Measurements from ENCODE around the gene MARCO.

The MARCO gene, protein sequence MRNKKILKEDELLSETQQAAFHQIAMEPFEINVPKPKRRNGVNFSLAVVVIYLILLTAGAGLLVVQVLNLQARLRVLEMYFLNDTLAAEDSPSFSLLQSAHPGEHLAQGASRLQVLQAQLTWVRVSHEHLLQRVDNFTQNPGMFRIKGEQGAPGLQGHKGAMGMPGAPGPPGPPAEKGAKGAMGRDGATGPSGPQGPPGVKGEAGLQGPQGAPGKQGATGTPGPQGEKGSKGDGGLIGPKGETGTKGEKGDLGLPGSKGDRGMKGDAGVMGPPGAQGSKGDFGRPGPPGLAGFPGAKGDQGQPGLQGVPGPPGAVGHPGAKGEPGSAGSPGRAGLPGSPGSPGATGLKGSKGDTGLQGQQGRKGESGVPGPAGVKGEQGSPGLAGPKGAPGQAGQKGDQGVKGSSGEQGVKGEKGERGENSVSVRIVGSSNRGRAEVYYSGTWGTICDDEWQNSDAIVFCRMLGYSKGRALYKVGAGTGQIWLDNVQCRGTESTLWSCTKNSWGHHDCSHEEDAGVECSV

DNA sequence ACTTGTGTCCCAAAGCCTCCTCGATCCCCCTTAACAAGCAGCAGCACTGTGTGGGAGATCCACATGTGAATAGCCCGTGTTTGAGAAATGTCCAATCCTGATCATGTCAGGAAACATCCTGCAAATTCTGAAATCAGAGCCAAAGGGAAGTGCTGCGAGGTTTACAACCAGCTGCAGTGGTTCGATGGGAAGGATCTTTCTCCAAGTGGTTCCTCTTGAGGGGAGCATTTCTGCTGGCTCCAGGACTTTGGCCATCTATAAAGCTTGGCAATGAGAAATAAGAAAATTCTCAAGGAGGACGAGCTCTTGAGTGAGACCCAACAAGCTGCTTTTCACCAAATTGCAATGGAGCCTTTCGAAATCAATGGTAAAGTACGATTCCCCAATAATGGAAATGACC is at the start of gene MARCO:
TSS of gene MARCO (plus strand) at position 164 of the 400 bp plus-strand sequence. CDS start at position 271, 107 bp downstream.
- no peak for DNase-seq

DNA sequence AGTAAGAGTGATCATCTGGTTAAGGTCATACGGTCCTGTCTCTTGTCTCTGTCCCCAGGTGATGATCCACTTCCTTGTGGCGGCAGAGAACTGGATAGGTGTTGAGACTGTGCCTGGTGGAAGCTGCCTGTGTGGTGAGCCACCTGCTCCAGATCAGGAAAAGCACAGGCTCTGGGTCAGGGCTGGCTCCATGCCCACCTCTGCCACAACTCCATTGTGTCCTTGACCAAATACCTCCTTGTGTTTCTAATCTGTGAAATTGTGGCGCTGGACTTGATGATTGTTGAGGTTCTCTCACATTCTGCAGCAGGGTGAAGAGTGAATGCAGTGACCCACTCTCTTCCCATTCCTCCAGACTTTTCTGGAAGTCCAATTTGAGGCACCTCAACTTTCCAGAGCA is 48.9 kb upstream of the MARCO start:
- DNase-seq: no peak

DNA sequence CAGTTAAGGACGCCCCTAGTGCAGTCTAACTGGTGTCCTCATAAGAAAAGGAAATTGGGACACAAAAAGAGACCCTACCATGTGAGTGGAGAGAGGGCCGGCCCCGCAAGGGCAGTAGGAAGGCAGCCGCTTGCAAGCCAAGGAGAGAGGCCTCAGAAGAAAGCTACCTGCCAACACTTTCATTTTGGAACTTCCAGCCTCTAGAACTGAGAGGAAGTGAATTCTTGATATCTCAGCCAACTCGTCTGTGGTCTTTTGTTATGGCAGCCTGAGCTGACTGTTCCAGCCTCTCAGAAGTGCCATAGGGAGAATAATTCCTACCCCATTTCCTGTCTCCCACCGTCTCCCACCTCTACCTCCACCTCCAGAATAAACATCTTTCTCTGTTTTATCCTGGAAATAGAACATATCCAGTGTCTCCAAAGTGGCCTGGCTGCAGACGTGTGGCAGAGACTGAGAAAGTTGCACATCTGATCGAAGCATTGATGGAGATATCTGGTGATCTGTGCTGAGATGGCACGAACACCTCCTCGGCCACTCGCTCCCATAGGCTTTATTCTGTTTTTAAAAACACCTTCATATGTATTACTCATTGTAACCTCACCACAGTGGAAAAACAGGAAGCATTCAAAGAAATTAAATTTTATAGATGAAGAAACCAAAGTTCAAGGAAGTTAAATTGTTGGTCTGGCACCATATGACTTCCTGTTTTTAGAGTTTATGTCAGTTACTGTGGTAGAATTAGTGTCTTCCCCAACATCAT is 39.5 kb upstream of the MARCO start:
- DNase-seq: no peak

DNA sequence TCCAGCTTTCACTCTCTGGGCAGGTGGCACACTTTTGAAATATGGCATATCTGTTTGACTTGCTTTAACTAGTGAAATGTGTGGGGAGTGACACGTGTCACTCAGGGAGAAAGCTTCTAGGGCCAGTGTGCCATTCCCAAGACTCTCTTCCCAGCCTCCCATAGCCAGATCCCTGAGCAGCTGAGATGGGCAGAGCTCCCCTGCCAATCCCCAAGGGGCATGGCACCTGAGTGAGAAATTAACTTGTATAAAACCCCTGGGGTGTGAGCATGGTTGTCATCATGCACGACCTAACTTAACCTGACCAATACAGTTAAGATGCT is 39.0 kb upstream of the MARCO start:
- DNase-seq: no peak

DNA sequence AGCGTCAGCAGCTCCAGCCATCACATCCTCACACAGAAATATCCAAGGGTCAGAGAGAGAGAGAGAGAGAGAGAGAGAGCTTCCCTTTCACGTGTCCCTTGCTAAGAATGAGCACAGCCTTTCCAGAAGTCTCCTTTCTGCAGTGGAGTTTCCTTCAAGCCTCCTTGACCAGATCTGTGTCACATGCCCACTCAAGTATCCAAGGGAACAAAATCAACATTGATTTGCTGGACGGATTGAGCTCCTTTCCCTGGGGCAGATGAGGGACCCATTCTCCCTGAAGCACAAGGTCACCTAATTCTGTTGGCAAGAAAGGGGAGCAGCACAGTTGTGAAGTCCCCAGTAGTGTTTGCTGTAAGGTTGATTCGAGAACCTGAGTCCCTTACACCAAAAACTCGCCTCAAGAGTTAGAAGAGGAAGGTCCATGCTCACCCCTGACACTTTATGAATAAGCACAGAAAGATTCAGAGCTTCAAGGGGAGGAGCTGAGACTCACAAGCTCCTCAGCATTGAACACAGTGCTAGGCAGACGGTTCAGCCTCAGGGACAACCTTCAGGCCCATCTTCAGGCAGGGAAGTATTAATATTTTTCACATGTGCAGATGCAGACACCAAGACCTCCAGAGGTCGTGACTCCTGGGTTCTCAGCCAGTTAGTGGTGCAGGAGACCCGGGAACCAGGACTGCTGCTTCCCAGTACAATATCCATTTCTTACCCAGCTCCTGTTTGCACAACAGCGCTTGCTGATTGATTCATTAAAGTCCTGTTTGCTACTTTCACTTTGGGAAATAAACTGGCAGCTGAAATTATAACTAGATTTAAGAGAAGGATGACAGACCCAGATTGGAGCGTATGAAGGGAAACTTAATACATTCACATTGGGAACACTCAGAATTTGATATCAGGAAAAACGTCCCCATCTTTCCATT is 38.2 kb upstream of the MARCO start:
- DNase-seq: no peak

DNA sequence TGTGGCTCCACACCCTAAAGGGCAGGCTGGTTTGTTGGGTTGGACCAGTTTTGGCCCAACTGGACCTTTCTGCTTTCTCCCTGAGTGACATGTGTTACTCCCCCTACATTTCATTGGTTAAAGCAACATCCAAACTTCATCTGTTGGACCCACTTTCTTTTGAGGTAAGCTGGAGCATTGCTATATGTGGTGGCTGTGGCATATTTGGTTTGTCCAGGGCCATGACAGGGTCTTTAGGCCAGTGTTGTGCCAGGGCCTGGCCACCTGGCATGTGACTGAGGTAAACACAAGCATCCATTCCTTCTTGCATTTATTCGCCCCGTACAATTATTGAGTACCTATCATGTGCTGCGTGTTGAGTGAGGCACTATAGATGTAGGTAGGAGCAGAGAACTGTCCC is 36.8 kb upstream of the MARCO start:
- DNase-seq: no peak

DNA sequence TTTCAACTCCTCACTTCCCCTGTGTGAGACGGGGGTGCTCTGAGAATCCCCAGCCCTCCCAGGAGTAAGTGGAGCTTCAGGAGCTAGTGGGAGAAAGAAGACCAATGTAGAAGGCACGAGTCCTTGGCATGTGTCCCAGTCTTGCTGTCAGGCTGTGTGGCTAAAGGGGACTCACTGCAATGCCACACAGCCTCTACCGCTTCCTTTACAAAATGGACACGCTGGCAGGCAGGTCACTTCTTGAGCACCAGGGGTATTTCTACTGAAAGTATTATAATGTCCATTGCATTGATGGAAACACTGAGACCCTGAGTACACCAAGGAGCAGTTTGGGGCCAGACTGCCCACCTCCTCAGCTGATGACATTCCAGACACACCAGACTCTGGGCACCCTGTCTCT is 35.8 kb upstream of the MARCO start:
- no peak for DNase-seq

DNA sequence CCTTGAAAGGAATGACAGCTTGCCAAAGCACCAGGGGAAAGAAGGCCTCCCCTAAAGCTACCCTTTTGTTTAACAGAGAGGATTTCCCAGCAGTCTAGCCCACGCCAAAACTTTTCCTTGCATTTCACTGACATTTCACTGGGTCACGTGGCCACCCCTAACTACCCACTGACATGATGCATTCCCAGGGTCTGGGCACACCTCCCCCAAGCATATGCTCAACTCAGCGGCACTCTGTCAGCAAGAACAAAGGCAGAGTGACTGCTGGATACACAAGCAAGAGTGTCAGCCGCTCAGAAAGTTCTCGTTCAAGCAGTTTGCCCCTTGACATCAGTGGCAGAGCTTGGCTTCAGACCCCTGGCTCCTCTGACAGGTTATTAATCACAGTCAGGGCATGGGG is 34.2 kb upstream of the MARCO start:
- no peak for DNase-seq

DNA sequence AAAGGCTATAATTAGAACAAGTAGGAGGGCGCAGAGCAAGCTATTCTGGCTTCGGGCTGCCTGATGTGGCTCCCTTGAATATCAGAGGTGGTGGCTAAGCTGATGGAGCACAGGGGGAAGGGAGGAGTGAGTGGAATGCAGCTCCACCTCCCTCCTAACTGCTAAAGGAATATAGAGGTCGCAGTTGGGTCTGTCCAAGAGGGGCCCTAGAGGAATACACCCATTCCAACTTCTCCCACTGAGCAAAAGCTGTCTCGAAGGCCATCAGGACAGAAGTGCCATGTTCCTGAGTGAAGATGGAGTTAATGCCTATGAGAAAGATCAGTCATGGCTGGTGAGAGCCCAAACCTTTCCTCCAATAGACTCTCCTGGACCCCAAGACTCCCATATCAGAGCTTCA is 32.8 kb upstream of the MARCO start:
- DNase-seq: no peak

DNA sequence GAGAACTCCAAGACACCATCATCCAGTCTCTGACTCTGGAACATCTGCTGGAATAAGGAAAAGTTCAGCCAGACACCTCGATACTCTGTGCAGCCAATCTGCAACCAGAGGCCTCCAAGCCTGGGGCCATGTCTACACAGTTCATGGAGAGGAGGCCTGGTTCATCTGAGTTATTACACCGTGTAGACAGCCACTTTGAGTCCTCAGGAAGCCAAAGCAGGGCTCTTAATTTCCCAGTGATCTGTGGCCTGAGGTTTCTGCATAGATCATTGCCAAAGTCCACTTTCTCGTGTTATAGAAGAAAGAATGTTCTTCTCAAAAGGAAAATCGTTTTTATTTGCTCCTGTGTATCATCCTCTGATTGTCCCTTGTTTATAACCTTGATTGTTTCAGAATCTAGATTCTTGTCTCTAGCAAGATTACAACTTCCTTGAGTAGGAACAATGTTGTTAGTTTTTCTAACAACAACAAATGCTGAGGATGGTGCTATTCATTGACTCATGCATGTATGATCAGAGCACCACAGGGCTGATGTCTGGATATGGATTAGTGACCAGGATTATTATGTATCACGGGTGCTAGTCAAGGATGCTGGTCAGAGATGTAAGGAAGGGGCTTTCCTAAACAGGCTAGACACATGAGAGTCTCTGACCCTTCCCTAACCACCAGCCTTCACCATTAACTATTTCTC is 30.7 kb upstream of the MARCO start:
- no peak for DNase-seq

DNA sequence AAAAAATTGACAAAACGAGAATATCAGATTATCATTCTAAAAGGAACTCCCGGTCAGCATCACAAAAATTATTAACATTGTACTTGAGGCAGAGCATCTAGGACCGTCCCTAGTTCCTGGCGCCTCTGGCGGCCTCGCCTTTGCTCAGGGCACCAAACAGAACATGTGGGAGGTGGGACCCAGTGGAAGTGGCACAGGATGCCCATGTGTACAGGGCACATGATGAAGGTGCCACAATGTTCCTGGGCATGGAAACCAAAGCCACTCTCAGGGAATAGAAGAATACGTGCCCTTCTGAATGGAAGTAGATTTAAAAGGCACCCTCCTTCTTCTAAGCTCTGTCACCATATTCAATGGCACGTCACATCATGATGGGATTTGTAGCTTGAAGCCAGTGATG is 30.1 kb upstream of the MARCO start:
- no peak for DNase-seq

DNA sequence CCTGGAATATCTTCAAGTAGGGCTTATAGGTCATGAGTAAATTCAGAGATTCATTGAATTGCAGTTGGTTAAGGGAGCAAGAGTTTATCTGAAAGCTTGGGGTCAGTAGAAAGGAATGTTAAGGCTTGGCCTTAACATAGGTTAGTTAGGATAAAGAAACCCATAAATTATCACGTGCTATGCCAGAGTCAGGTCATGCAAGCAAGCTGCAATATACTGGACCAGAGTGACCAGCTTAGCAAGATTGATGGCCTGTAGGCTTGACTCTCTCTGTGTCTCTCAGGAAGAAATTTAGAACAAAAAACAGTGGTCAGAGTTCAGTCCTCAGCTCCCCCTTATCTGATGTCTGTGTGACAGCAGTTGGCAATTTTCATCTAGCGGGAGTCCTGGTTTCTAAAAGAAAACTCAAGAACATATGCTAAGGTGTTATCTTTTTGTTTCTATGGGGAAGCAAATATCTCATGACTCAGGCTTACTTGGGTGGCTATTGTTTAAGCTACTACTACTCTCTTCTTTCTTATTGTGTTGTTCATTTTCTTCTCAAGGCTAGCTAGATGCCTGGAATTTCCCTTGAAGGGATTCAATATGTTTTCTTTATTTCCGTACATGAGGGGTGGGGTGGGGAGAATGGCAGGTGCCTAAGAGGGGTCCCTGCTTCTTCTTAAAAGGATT is 28.7 kb upstream of the MARCO start:
- DNase-seq: peak; percentile 96

DNA sequence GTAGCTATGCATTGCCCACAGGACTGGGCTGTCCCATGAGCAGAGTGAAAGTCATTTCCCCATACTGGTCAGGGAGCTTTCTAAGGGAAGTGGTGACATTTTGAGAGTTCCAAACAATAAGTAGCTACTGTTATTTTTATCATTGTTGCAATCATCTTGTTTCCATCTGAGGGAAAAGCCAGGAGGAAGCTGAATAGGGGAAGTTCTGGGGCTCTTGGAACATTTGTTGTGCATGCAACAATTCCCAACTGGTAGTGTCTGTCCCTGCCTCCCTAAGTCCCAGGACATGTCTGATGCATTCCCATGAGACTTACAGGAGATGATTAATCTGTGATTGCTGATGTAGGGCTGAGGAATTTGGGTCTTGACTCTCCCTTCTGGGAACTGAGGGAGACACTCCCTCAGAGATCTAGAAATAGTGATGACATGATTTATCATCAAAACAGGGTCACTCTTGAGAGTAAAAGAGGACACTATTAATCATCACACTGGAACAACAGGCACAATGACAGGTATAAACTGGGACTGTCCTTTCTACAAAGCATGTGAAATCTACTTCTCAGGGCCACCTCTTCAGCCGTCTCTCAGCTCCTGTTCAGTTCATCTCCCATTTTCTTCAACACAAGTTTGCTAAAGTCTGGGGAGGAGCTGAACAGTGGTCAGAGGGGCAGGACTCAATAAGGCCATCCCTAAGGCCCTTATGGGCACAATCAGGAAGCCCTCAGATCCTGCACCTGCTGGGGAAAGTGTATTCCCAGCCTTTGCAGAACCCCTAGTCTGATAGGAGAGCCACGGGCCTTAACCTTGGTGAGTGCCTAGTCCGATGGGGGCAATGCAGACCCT is 28.0 kb upstream of the MARCO start:
- peak; percentile 90 for DNase-seq

DNA sequence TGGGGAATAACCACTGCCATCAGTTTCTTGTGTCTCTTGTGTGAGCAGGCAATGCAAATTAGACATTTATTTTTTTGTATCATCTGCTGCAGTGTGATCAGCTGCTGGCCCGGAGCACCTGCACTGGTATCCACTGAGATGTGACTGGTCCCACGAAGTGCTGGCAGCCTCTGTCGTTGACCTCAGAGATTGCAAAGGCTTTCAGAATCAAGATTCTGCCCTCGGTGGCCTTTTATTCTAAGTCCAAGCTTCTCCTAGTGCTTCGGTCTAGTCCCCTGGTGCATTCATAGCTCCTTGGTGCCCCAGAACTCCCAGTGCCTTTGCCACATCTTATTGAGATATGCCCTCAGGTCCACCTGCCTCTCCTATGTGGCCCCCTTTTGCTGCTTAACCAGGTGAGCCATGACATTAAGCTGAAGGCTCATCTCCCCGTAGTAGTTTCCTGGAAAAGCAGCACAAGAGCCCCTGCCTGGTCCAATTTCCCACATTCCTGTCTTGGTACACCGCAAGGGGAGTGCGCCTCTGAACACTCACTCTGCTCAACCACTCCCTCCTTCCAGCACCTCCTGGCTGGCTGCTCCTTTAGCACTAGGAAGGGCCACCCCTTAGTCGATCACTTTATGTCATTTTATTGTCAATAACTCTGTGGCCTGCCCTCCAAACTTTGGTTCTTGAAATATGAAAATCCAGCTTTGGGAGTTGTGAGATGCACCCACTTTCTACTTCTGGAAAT is 27.1 kb upstream of the MARCO start:
- no peak for DNase-seq

DNA sequence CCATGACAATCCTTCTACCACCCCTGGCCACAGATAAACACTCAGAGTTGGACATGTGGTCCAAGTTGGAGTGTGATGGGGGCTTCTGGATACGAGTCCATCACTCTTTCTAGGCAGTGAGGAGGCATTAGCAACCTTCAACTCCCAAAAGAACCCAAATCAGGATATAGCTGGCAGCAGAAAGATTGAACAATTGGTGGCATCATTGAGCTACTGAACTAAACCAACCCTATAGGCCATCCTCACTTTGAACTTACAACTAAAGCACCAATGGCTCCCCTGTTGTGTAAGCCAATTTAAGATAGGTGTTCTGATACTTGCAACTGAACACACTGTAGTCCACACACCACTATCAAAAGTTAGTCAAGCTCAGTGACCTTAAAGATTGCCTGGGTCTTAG is 24.0 kb upstream of the MARCO start:
- no peak for DNase-seq

DNA sequence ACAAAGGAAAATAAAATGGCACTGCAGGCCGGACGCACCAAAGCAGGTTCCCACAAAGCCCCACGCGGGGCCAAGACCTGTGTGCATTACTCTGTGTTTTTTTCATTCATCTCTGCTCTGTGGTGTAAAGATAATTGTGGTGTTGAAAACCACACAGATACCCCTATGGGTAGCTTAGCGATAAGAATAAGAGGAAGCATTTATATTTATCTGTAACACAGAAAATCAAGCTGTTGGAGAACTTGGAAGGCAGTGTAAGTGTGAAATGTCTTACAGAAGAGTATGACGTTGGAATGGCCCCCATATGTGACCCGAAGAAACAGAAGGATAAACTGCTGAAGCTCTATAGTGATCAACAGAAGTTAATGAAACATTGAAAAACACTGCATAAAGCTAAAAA is 20.3 kb upstream of the MARCO start:
- no peak for DNase-seq

DNA sequence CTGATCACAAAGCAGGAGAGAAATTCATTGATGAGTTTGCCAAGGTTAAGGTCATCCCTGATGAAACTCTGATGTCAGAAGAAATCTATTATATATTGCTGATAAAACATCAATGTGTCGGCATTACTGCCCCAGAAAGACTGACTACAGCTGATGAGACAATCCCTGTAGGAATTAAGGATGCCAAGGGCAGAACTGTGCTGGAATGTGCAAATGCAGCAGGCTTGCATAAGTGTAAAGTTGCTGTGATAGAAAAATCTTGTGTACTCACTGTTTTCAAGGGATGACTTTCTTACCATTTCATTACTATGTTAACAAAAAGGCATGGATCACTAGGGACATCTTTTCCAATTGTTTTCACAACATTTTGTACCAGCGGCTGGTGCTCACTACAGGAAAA is 19.7 kb upstream of the MARCO start:
- no peak for DNase-seq

DNA sequence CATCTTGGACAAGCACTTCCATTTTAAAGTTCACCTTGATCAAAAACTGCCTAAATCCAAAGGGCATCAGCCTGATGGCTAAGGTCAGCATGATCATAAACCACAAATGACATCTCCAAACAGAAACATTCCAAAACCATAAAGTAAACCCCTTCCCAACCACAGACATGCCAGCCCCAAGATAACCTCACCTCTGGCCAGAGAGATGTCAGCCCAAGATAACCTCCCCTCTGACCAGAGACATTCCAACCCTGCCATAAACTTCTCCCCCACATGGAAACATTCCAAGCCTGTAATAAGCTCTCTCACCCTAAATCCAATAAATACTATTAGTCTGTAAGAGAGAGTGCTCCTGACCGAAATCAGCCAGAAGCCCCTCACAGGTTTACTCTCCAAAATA is 18.6 kb upstream of the MARCO start:
- DNase-seq: peak; percentile 72

DNA sequence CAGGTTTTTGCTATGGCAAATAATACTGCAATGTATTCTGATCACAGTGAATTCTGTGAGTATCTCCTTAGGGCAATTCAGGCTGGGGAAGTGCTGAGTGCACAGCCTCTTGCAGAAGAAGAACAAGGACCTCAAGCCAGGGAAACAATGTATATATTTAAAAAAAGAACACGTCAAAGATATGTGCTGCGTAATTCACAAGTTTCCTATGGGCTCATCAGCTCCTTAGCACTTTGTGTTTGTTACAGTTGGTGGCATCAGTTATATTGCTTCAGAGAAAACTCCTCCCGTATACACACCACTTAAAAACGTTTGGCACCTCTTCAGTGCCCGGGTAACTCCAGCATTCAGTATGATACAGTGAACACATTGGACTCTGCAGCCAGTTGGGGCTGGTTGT is 16.5 kb upstream of the MARCO start:
- no peak for DNase-seq

DNA sequence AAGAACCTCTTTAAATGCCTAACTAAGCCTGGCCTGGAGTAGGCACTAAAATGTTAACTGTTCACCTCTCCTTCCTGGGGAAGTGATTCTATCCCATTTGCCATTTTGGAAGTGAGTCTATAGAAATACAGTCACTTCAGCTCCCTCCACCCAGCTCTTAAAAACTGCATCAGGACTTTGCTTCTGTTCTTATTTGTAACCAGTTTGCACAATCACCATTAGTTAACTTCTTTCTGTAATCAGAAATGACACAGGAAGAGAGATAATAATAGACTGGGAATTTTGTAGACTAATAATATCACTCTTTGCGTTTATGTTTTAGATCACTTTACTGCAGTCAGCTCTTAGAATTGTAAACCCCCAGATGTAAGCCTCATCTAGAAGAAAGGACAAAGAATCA is 16.0 kb upstream of the MARCO start:
- no peak for DNase-seq

Measured in NCI-H226 (cell line).